Ammon's horn (tissue), 1 donor: Measurements from ENCODE around the gene MIAT.

Experiments used
- DNase-seq: peaks from one replicate; pipeline ENCODE4 v3.0.0-alpha.2; 2016; ENCODE audit warnings: low spot score

MIAT gene

GRCh38 chr22:26669060-26669481, 11.7 kb downstream of the MIAT start:
- DNase-seq: no peak

- DNase-seq: no peak
Measured at GRCh38 chr22:26670459-26670858, 13.1 kb downstream of the MIAT start.

DNA sequence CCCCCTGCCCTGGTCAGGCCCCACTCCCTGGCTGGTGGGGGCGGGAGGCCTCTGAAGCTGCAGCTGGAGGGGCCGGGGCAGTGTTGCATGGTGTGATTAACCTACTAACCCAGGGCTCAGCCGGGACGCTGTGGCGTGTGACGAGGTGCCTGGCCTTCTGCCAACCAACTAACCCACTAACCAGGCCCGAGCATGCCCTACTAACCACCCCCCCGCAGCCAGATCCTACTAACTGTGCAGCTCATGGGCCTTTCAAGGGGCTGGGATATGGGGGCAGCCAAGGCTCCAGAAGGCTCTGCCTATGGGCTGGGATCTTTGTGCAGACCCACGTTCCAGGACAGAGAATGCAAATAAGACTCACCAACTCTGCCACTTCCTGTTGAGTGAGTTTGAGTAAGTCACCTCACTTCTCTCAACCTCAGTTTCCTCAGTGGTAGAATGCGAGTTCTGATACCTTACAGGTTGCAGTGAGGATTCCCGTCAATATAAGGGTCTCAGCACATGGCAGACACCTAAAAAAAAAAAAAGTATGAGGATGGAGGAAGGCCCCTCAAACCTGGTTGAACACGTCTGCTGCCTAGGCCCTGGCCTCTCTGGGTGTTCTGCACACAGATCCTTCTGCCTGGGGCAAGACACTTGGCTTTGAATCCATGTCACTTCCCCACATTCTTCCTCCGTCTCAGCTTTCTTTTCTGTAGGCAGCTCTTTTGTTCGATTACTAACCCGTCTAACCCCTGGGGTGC, 14.1 kb downstream of the MIAT start:
- no peak for DNase-seq

GRCh38 chr22:26672060-26672471, 14.7 kb downstream of the MIAT start:
- no peak for DNase-seq

- peak; percentile 95 for DNase-seq
Measured at GRCh38 chr22:26672590-26673468, 15.4 kb downstream of the MIAT start.

- no peak for DNase-seq
Measured at GRCh38 chr22:26673486-26673885, 16.1 kb downstream of the MIAT start.

DNA sequence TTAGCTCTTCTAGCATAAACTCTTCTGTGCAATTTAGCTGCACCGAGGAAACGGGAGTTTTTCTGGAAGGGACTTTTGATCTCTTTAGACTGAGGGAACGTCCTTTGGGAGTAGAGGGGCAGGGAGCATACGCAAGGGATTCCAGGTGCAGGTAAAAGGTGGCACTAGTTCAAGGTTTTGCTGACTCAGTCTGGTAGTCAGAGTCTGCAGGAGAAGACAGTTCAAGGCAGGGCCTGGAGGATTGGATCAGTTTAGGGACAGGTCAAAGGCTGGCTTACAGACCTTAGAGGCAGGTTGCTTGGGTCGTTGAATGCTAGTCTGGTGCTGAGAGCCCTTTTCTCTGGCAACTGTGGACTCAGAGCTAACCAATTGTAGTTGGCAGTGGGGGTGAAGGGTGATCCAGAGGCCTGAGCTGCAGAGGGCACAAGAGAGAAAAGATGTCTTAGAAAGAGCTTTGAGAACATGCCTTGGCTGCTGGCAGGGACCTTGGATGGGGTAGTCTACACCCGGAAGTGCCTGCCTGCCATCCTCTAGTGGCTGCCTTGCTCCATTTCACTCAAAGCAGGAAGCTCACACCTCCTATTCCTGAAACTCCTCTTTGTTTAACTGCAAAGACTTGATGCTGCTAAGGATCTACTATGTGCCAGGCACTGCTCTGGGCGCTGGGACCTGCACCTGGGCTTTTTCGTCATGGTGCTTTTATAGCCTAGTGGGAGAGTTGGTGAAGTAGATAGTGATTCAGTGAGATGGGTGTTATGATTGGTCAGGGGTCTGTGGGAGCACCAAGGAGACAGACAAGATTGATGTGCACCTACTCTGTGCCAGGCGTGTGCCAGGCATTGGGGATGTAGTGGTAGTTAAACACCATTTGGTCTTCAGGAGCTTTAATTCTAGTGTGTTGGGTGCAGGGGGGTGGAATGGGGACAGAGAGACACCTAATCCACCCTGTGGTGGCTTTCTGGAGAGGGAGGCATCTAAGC, 17.1 kb downstream of the MIAT start:
- no peak for DNase-seq

GRCh38 chr22:26675687-26676268, 18.4 kb downstream of the MIAT start:
- no peak for DNase-seq

DNA sequence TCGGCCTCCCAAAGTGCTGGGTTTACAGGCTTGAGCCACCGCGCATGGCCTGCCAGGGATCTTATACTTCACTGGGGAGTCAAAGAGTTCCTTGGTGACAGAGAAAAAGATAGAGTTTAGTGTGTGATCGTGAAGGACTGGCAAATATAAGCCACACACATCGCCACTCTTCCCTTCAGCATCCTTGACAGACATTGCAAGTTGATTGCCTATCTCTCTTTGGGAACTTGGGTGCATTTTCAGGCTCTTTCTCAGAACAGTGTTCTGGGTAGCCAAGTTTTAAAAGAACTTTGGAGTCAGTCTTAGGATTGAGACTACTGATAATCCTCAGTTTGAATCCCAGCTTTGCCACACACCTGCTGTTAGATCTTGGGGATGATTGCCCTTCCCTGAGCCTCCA, 19.8 kb downstream of the MIAT start:
- DNase-seq: no peak

DNA sequence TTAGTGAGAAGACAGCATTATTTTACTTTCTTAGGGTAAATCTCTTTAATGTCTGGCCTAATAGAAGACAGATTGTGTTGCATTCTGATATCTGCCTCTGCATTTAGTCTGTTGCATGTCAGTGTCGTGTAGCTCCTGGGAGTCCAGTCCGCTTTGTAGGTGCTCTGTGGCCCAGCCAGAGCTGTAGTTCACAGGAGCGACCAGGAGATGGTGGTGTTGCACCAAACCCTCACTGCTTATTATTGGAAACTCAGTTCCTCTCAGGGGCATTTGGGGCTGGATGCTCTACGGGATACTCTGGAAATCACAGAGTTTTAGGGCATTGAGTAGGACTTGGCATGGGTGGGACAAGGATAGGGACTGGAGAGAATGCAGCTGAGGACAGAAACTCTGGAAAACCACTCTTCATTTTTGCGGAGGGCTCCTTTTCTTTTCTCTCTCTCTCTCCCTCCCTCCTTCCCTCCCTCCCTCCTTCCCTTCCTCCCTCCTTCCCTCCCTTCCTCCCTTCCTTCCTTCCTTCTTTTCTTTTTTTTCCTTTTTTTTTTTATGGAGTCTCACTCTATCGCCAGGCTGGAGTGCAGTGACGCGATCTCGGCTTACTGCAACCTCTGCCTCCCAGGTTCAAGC, 21.7 kb downstream of the MIAT start:
- peak; percentile 87 for DNase-seq

GRCh38 chr22:26680485-26680884, 23.1 kb downstream of the MIAT start:
- no peak for DNase-seq

DNA sequence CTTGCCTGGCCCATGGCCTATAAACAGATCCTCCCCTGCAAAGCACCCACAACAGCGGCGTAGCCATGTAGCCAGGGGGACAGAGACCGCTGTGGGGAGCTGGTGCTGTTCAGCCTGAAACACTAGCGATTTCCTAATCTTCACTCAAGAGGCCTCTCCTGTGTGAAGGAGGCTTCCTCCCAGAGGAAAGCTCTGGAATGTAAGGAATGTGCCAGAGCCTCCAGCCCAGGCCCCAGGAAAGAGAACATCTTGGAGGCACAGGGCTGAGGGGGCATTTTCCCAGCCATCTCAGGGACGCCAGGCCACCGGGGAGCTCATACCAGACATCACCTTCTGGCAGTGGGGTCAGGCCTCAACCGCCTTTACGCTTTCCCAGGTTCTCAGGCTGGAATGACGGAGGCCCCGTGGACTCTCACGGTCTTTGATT, 24.0 kb downstream of the MIAT start:
- DNase-seq: no peak

GRCh38 chr22:26684168-26684567, 26.8 kb downstream of the MIAT start:
- no peak for DNase-seq

- DNase-seq: no peak
Measured at GRCh38 chr22:26685601-26686000, 28.2 kb downstream of the MIAT start.

- no peak for DNase-seq
Measured at GRCh38 chr22:26687439-26687838, 30.1 kb downstream of the MIAT start.

DNA sequence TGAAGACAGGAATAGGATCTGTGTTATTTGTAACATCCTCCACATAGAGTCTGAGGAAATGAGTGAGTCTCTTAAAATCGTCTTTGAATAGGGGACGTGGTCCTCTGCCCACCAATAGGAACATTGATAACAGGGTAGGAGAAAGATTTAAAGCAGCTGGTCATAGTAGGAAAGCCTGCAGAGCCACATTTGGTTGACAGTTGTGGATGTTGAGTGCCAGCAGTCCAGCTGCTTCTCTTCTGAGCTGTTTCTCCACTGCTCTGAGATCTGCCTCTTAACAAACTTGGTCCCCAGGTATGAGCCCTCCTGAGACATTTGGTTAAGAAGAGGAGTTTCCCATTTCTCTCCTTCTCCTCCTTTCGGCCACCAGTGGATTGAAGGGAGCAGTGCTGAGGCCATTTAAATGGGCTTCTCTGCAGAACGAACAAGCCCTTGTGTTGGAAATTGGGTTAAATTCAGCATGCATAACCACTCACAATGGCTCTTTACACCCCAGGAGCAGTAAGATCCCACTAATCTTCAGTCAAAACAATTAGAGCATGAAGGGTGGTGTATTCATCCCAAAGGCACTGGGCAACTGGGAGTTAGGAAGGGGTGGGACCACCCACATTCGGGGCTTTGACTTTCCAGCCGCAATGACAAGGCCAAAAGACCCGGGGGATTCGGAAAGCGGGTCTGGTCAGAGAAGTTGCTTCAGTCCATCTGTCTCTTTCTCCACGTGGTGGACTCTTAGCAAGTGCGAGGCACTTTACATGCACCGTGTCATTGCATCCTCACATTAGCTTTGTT, 32.3 kb downstream of the MIAT start:
- no peak for DNase-seq

DNA sequence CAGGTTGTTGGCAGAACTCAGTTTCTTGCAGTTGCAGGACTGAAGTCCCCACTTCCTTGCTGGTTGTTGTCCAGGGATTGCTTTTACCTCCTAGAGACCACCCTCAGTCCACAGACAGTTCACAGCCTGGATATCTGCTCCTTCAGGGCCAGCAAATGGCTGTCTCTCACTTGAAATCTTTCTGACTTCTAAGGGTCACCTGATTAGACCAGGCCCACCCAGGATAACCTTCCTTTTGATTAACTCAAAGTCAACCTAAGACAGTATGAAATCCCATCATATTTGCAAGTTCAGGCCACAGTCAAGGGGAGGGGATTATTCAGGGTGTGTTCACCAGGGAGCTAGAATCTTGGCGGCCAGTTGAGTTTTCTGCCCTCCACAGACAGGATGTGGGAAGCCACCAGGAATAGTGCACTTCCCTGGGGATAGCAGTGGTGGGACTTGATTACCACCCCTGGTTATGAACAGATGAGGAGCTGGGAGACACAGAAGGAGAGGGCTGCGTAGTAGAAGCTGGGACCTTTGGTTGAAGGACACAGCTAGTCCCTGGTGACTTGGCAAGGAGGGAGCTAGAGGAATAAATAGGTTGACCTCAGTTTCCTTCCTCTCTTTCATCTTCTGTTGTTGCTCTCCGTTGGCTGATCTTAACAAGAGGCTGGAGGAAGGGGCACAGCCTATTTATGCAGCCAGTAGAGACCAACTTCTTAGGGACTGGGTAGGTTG, 33.4 kb downstream of the MIAT start:
- DNase-seq: no peak

GRCh38 chr22:26691377-26691716, 34.0 kb downstream of the MIAT start:
- no peak for DNase-seq

DNA sequence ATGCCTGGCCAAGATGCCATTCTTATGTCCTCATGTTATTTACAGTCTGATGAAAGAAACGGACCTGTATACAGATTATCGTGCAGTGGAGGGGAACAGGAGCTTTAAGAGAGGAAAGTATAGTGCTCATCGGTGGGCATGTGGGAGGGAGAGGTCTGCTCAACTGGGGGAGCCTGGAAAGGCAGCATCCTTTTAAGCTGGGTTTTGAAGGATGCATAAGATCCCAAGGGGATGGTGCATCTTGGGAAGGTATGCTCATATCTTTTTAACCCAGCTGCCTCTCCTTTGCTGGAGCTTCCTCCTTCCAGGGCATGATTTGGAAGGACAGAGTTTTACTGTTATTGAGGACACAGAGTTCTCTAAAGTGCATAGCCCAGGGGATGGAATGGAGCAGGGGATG, 34.8 kb downstream of the MIAT start:
- DNase-seq: no peak

DNA sequence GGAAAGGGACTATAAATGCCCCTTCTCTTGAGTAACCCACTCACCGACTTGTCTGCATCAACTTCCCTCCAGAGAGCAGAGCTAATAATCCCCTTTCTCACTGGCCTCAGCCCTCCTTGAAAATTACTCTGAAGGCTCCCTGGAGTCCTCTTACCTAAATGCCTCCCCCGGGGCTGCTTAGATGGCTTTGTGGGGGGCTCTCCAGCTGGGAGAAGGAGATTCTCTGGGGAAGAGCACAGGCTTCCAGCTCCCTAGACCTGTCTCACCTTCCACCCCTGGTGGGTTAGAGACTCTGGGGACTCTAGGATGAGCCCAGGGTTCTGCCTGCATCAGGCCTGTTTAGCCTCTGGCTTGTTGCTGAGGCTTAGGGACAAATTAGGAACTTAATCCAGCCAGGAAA, 39.8 kb downstream of the MIAT start:
- DNase-seq: no peak
